ENCODE results near the gene KIF4A.
"Not testable (repeated sequence)": the region's sequence is repeated elsewhere in the genome, so short reads cannot be mapped to it uniquely, and the experiment has no call there.

Gene KIF4A

GRCh38 chrX:70289793-70290770, at the start of gene KIF4A, which contains the start of gene PDZD11:
KIF4A (plus strand) TSS chrX:70290104; CDS start chrX:70290459, 355 bp downstream.
PDZD11 (minus strand) TSS chrX:70289927; CDS start chrX:70289341, 586 bp downstream.
- peak; percentile 49 for DNase-seq

- no peak for DNase-seq
Measured at GRCh38 chrX:70240751-70241150, 49.2 kb upstream of the KIF4A start.

- DNase-seq: no peak
Measured at GRCh38 chrX:70241501-70241900, 48.4 kb upstream of the KIF4A start.

GRCh38 chrX:70243601-70244000, 46.3 kb upstream of the KIF4A start:
- not testable (repeated sequence) for DNase-seq

- no peak for DNase-seq
Measured at GRCh38 chrX:70244881-70245280, 45.0 kb upstream of the KIF4A start.

GRCh38 chrX:70247252-70247651, 42.7 kb upstream of the KIF4A start:
- no peak for DNase-seq

GRCh38 chrX:70252491-70252890, 37.4 kb upstream of the KIF4A start:
- no peak for DNase-seq

GRCh38 chrX:70253377-70254062, 36.4 kb upstream of the KIF4A start:
- DNase-seq: no peak

GRCh38 chrX:70254063-70254400, 35.9 kb upstream of the KIF4A start:
- DNase-seq: no peak

- DNase-seq: no peak
Measured at GRCh38 chrX:70254909-70255308, 35.0 kb upstream of the KIF4A start.

- no peak for DNase-seq
Measured at GRCh38 chrX:70255452-70255851, 34.5 kb upstream of the KIF4A start.

- no peak for DNase-seq
Measured at GRCh38 chrX:70257423-70258288, 32.2 kb upstream of the KIF4A start.

- no peak for DNase-seq
Measured at GRCh38 chrX:70260104-70260503, 29.8 kb upstream of the KIF4A start, which contains the start of gene P2RY4. P2RY4 (minus strand) TSS chrX:70260204; CDS start chrX:70259624, 580 bp downstream.

- DNase-seq: no peak
Measured at GRCh38 chrX:70262952-70263567, 26.8 kb upstream of the KIF4A start.

- no peak for DNase-seq
Measured at GRCh38 chrX:70264784-70265183, 25.1 kb upstream of the KIF4A start.

- DNase-seq: no peak
Measured at GRCh38 chrX:70268034-70268433, 21.9 kb upstream of the KIF4A start, which contains the start of gene ARR3. ARR3 (plus strand) TSS chrX:70268334; CDS start chrX:70269386, 1,052 bp downstream.

- not testable (repeated sequence) for DNase-seq
Measured at GRCh38 chrX:70274029-70274428, 15.9 kb upstream of the KIF4A start.

- no peak for DNase-seq
Measured at GRCh38 chrX:70279081-70279480, 10.8 kb upstream of the KIF4A start.

GRCh38 chrX:70280573-70280972, 9.3 kb upstream of the KIF4A start:
- no peak for DNase-seq

GRCh38 chrX:70281951-70282350, 8.0 kb upstream of the KIF4A start, which contains the start of gene RAB41:
RAB41 (plus strand) TSS chrX:70282172; CDS start chrX:70282218, 46 bp downstream.
- no peak for DNase-seq

GRCh38 chrX:70289168-70289792, 624 bp upstream of the KIF4A start:
- DNase-seq: no peak

GRCh38 chrX:70292788-70293187, 2.9 kb downstream of the KIF4A start:
- no peak for DNase-seq

All from amniotic stem cell (primary cell).